HG03135 (cell line): Measurements from ENCODE around the gene TMPRSS2.

Source experiments
- ATAC-seq: cut with Tn5 transposase; IDR thresholded peaks from one replicate; pipeline ENCODE4 v1.9.1; 2021; ENCODE audit warnings: mild to moderate bottlenecking, moderate library complexity; ENCODE audit not compliant: unreplicated experiment

TMPRSS2 gene

DNA sequence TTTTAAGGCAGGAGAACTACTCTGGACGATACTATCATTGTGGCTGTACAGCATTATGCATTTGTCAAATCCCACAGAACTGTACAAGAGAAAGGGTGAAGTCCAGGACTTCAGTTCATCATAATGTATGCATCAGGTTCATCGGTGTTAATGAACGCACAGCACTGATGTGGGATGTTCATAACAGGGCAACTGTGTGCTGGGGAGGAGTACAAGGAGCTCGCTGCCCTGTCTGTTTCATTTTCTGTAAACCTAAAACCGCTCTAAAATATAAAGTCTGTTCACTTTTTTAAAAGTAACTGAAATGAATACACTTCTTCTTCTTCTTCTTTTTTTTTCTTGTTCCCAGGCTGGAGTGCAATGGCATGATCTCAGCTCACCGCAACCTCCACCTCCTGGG, 25.0 kb downstream of the TMPRSS2 start:
- ATAC-seq: no peak

DNA sequence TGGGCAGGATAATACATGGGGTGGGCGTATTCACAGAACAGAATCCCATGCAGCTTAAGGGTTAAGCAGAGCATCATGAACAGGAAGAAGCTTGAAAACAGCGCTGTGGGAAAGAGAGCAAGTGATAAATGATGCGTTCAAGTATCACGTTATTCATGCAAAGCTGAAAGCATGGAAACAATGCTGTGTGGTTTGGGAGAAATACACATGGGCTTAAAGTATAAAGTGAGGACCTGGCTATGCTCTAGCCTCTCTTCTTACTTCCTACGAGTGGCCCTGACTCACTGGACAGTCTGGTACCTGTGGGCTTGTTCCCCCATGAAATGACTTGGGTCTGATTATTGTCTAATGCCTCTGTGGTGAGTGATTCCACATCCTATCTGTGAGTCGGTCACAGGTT, 25.7 kb downstream of the TMPRSS2 start:
- no peak for ATAC-seq

DNA sequence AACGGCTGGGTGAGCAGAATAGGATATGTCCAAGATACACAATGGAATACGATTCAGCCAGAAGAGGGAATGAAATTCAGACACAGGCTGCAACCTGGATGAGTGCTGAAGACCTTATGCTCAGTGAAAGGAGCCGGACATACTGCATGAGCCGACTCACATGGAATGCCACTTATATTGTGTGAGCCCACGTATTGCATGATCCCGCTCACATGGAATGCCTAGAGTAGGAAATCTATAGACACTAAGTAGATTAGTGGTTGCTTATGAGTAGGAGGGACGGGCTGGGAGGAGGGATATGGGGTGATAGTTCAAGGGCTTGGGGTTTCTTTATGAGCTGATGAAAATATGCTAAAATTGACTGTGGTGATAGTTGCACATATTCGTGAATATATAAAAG, 26.8 kb downstream of the TMPRSS2 start:
- no peak for ATAC-seq

DNA sequence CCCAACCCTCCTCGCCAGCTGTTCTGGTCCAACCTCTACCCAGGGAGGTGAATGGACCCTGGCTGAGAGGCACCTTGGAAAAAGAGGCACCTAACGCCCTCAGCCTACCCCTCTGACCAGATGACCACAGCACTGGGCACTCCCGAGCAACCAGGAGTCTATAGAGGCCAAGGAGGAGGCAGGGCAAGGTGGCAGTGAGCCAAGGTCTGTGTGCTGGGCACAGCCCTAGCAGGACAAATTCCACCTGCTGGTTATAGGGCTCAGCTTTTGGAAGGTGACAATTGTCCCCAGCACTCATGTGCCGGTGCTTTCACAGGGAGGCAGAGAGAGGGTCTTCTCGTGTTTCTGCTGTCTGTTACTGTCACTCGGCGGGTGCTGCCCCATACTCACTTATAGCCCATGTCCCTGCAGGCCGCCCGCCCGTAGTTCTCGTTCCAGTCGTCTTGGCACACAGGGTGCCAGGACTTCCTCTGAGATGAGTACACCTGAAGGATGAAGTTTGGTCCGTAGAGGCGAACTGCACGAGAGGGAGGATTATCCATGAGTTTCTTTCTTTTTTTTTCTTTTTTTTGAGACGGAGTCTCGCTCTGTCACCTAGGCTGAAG, 27.8 kb downstream of the TMPRSS2 start:
- no peak for ATAC-seq

DNA sequence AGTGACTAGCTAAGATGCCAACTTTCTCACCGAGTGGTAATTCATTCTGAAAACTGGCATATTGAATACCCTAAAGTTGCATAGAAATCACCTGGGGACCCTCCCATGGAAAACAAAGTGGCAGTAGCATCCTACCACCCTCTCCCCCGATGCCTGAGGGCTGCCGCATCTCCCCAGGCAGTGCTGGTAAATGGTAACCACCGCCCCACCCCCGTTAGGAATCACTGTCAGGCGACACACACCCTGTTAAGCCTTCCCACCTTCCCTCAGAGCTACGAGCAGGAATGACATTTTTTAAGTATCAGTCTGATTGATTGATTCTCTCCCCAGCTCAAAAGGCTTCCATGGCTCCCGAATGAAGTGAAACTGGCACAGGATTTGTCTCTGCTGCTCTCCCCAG, 28.3 kb downstream of the TMPRSS2 start:
- ATAC-seq: no peak

DNA sequence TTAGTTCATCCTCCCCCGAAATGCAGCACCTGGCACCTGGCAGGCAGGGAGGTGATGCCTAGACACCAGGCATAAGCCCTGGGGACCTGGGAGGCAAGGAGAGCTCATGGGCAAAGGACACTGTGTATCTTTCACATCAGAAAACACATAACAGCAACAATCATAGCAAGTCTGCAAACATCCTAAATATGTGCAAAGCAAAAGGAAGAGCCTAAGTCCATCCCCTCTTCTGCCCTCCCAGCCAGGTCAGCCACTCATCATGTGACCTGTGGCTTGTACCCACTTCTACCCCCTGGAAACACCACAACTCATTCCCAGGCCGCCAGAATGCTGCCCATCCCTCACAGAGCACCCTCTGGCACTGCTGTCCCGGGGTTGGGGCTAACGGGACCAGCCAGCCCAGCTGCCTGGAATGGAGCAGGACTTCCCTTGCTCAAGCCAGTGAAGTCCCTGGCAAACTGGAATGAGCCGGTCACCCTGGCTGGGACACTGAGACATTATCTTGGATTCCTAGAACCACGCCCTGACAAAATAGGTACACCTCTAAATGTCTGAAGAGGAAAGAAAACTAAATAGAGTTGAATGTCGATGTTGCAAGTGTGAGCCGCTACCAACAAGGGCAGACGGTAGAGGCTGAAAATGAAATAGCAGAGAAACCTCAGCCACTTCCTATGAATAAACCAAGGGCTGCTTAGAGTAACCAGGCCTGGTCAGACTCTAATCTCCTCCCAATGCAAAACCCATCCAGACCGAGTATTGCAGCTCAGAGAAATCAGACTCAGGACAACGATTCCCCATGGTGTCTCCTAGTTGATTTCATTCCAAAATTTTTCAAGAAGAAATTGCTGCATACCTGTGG, 29.4 kb downstream of the TMPRSS2 start:
- ATAC-seq: no peak

DNA sequence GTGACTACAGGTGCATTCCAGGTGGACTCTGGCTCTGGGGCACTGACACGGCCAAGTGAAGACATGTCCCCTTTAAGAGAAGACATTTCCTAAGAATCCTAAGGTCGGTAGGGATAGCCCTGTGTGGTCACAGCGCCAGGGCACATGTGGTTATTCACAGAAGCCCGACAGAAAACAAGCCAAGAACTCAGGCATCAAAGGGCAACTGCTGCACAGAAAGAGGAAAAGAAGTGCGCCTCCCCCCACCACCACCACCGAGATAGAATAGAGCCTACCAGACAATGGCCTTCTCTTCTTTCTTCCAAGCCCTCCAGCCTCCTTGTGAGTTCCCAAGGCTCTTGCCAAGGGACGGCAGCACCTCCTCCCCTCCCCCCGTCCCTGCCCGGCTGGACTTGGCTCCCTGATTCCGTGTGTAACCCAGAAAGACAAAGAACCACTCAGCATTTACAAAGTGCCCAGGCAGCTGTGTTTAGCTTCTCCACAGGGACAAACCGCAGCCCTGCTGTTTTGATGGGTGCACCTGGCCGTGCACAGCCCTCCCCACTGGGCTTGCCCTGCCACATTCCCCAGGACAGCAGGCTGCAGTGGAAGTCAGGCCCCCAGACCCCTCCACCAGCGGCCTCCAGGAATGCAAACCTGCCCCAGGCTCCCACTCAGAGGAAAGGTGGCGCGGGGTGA, 30.2 kb downstream of the TMPRSS2 start:
- ATAC-seq: no peak

DNA sequence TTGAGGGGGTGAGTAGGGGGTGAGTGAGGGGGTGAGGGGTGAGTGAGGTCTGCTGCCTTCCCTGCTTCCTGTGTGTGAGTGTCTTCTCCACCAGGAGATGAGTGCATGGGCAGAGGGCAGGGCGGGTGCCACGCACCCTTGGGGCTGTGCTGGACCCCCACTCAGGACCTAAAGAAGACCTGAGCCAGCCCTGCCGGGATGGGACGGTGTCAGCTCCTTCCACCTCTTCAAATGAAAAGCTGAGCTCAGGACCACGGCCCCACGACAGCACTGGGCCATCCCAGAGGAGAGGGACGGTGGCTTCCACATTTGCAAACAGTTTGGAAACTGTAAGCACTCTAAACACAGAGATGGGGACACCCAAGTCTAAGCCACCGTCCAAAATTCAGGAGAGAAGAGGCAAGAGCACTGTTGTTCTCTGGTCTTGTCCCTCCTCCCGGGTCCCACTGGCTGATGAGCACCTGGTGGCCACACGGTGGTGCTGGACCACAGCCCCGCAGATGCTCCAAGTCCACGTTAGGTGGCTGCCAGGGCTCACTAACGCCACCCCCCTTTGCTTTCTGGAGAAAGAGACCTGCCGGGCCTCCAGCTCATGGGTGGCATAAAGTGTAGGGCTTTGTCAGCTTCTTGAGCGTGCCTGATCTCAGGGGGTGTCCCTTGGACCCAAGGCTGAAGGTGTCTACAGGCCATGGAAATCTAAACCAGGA, 32.1 kb downstream of the TMPRSS2 start:
- no peak for ATAC-seq

DNA sequence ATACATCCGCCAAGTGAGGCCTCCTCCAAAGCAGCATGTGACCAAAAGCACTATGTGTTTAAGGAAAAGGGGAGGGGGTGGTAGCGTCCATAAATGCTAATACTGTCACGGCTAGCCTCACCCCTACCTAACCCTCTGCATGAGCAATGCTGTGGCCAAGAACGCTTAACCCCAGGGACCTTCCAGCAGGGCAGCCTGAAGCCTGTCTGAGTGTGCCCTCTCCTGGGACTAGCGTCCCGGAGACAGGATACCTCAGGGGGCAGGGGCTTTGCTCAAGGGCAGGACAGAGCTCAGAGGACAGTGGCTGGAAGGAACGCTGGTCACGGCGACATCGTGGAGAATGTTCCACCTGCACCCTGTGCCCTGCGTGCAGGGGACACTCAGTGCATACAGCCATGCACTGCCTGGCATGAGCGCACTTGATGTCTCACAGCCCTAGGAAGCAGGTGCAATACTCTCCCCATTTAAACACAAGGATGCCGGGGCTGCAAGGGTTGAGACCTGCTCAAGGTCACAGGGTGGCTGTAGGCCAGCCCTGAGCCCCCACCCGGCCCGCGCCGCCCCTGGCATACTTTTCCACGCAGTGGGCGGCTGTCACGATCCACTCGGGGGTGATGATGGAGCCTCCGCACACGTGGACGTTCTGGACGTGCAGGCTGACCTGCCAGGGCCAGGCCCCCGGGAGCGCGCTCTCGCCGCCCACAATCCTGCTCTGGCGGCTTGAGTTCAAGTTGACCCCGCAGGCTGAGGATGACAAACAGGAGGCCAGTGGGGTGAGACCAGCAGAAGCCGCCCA, 35.0 kb downstream of the TMPRSS2 start:
- ATAC-seq: no peak

DNA sequence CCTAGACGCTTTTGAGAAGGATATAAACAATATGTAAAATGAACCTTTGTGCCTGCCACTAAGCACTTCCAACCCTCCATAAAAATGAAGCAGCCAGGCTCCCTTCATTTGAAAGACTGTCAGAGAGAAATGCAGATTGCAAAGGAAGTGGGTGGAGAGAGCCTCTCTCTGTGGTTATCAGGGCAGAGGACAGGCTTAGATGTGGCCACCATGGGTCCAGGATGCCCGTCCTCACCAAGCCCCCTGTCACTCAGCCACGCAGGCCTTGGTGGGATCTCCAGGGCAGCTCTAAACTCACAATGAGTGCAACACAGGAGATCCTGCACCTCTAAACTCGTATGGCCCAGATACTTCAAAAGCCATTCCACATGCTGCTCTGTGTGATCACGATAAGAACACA, 37.9 kb downstream of the TMPRSS2 start:
- ATAC-seq: no peak

DNA sequence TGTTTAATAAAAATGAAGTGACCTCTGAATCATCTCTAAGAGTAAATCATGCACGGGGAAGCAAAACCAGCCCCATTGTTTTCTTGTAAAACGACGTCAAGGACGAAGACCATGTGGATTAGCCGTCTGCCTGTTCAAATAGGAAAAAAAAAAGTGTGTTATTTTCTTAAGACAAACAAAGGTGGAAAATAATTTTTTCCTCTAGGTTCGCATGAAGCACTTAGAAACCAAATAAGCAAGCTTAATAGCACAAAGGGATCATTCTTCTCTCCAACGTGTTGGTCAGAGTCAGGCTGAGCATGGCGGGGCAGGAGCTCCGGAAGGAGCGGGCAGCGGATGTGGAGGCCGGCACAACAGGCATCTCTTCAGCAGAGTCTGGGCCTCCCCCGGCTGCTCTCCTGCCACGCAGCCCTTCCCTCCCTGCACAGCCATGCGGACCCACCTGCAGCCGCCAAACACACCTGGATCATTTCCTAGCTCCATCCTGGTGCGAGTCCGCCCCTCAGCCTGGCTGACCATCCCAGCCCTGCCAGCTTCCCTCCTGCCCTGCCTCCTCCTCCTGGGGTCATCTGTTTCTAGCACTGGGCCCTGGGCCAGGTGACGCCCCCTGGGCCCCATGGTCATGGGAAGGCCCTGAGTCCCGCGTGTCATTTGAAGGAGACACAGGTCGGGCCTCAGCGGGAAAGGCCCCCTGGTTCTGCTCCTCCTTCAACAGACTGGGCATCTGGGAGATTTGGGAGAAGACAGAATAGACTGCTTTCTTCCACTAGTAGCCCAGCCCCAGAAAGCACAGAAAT, 41.7 kb downstream of the TMPRSS2 start:
- ATAC-seq: no peak

DNA sequence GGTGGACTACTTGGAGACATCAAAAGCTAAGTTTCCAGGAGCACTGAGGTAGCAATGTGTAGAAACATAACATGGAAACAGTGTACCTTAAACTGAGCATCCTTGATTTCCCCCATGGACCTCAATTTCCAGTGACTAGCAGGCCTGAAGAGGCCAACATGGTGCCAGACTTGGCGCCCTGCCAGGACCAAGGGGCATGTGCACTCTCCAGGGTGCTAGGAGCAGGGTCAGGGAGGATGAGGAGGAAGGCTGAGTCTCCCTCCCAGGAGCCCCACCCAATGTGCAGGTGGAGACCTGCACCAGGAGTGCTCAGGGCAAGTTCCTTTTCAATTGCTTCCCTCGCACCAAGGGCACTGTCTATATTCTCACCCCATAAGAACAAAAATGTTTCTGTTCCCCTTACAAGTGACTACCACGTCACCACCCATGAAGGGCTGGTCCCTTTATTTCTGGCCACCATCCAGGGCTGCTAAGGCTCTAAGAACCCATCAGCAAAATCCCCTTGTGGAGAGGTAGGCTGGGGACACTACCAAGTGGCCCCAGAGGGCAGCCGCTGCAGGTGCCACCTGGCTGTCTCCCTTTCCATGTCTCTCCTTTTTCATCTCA, 42.7 kb downstream of the TMPRSS2 start:
- no peak for ATAC-seq

DNA sequence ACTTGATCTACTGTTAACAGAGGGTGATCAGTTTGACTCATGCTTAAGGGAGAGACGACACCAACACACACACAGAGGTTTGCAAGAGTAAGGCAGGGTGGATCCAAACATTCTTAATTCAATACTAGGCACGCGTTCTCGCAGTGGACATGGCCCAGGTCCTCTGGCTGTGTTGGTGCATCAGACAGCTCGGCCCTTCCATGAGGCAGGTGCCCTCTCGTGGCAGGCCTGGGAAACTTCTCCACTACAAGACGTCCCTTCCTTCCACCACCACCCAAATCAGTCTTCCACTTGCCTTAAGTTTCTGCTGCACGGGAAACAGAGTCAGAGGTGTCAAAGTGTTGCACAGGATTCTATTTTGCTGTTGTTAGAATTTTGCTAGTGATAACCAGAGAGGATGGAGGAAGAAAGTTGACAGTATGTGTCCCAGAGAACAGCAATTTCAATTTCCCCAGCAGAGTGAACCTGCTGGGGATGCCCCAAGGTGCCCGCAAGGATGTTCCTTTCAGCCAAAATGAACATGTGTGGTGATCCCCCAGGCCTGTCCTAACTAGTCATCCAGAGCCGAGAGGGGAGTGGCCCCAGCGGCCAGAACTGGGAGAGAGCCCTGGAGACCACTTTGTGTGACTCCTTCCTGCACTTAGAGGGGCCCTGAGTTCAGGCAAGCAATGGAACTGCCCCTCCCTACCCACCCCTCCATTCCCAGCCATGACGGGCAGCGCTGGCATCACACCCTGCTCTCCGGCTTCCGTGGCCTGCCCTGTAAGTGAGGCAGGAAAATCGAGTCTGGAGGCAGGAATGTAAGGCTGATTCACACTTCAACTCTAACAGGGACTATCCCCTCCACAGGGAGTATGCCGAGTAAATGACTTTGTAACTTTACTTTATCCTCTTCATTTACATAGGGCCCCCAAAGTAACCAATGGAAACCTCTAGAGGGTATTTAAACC, 47.1 kb downstream of the TMPRSS2 start:
- ATAC-seq: no peak

DNA sequence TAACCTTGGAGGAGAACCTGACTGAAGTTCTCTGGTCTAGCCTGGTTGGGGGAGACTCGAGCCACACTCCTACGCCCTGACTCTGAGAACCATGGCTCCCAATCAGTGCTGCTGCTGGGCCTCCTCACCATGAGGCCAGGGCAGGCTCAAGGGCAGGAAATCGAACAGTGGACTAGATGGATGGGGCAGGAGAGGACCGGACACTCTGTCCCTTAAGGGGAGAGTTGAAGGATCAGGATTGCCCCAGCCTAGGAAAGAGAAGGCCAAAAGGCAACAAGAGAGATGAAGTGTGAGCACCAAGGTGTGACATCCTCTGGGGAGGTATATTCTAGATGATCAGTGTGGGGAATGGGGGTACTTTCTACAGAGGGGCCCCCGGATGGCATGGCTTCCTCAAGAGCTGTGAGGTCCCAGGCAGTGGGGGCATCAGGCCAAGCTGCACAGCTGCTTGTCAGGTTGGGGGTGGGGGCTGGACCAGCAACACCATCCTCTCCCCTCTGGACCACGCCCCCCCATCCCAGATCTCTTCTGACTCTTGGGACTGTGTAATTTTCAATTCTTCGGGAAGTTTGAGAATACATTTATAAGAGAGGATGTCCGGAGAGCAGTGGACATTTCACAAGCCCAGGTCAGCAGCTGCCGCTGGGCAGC, 47.9 kb downstream of the TMPRSS2 start:
- no peak for ATAC-seq

DNA sequence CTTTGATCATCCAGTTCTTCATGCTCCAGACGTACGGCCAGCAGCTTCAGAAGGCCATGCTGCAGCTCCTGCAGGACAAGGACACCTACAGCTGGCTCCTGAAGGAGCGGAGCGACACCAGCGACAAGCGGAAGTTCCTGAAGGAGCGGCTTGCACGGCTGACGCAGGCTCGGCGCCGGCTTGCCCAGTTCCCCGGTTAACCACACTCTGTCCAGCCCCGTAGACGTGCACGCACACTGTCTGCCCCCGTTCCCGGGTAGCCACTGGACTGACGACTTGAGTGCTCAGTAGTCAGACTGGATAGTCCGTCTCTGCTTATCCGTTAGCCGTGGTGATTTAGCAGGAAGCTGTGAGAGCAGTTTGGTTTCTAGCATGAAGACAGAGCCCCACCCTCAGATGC, 49.4 kb downstream of the TMPRSS2 start:
- no peak for ATAC-seq

DNA sequence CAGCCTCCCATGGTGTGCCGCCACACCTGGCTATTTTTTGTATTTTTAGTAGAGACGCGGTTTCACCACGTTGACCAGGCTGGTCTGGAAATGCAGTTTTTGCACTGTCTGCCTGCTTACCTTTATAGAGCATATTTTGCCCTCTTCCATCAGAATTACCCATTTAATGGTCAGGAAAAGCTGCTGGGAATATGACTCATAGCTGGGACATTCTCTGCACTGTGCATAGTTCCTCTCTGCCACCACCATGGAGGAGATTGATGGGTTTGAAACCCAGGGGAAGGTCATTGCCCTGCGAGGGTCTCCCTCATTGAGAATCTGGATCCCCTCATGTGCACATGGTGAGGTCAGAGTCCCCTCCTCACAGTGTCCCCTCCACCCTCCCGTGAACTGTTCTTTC, 49.8 kb downstream of the TMPRSS2 start:
- no peak for ATAC-seq

DNA sequence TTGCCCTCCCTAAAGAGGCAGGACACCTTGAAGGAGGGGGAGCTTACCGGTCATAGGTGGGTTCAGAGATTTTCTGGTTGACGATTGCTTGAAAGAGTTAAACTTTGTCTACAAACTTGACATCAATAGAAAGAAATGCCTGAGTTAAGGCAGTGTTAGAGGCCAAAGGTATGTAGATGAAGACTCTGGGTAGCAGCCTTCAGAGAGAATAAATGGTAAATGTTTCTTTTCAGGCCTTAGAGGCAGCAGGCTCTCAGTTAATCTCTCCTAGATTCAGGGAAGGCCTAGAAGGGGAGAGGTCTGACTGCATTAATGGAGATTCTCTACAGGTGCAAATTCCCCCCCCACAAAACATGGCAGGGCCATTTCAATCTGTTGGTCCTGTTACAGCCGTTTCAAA, 54.2 kb downstream of the TMPRSS2 start:
- ATAC-seq: no peak

DNA sequence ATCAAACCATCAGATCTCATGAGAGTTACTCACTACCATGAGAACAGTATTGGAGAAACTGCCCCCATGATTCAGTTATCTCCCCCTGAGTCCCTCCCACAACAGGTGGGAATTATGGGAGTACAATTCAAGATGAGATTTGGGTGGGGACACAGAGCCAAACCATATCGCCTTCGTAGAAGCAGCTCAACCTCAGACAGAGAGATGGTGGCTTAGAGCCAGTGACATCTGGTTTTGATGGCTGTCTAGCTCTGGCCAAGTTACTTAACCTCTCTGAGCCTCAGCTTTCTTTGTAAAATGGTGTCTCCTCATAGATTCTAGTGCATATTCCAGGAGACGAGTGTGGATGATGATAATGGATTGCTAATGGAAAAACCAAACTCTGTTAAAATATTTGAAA, 54.8 kb downstream of the TMPRSS2 start:
- no peak for ATAC-seq
